ENCODE data around the gene P2RX4. TPM values are rescaled to one million over a fixed set of nuclear protein-coding genes. Genes with fewer than 3 reads are reported as not detected.
A peak's percentile ranks its signal among the peaks of the same experiment; 100 is the strongest.

The P2RX4 gene
- total and polyA plus RNA-seq, 2 of the 13 experiments (the other 11 are each of a cell fraction or from before 2014, with no cell fraction given): 13.8 to 30.8 TPM

- TF ChIP-seq RERE (CRISPR knock-in tag; IDR thresholded peaks at IDR 0.05; ENCODE audit: low read depth) (no peak), SP5 (CRISPR knock-in tag; IDR thresholded peaks at IDR 0.05; ENCODE audit: borderline replicate concordance, low read depth) (peak; percentile 64; the same call in 1 of the 2 replicates), ZNF143 (CRISPR knock-in tag; IDR thresholded peaks at IDR 0.05) (no peak), NR2F2 (IDR thresholded peaks at IDR 0.05; ENCODE audit: borderline replicate concordance, low read depth) (0 out of 2 replicates have a peak, but pooled peaks have one; percentile 17), AGO1 (IDR thresholded peaks at IDR 0.05; ENCODE audit: low read depth, low read length, poor library complexity, severe bottlenecking) (no peak), ZNF576 (CRISPR knock-in tag; IDR thresholded peaks at IDR 0.05) (no peak), RXRB (CRISPR knock-in tag; IDR thresholded peaks at IDR 0.05; ENCODE audit: borderline replicate concordance) (0 out of 2 replicates have a peak, but pooled peaks have one; percentile 43), ZNF251 (CRISPR knock-in tag; IDR thresholded peaks at IDR 0.05) (no peak), SMYD3 (CRISPR knock-in tag; IDR thresholded peaks at IDR 0.05) (no peak), ZBTB25 (CRISPR knock-in tag; IDR thresholded peaks at IDR 0.05) (peak; percentile 87), XBP1 (CRISPR knock-in tag; IDR thresholded peaks at IDR 0.05) (no peak), SPEN (CRISPR knock-in tag; IDR thresholded peaks at IDR 0.05; ENCODE audit: low read depth) (peak; percentile 83), ZNF574 (CRISPR knock-in tag; IDR thresholded peaks at IDR 0.05) (peak; percentile 98), SMC3 (IDR thresholded peaks at IDR 0.05; ENCODE audit: low read length) (no peak), ZZZ3 (CRISPR knock-in tag; IDR thresholded peaks at IDR 0.05; ENCODE audit: borderline replicate concordance) (no peak), YEATS2 (CRISPR knock-in tag; IDR thresholded peaks at IDR 0.05; ENCODE audit: borderline replicate concordance) (no peak), HES4 (CRISPR knock-in tag; IDR thresholded peaks at IDR 0.05; ENCODE audit: borderline replicate concordance) (no peak; the same call in 1 of the 2 replicates)
Observed at GRCh38 chr12:121209624-121210572, at the start of gene P2RX4 (continued).
